GM21619 (cell line): Measurements from ENCODE around the gene TEDC1.

Source experiments
- ATAC-seq: cut with Tn5 transposase; IDR thresholded peaks from one replicate; pipeline ENCODE4 v1.9.1; 2021; ENCODE audit not compliant: unreplicated experiment

TEDC1 gene

DNA sequence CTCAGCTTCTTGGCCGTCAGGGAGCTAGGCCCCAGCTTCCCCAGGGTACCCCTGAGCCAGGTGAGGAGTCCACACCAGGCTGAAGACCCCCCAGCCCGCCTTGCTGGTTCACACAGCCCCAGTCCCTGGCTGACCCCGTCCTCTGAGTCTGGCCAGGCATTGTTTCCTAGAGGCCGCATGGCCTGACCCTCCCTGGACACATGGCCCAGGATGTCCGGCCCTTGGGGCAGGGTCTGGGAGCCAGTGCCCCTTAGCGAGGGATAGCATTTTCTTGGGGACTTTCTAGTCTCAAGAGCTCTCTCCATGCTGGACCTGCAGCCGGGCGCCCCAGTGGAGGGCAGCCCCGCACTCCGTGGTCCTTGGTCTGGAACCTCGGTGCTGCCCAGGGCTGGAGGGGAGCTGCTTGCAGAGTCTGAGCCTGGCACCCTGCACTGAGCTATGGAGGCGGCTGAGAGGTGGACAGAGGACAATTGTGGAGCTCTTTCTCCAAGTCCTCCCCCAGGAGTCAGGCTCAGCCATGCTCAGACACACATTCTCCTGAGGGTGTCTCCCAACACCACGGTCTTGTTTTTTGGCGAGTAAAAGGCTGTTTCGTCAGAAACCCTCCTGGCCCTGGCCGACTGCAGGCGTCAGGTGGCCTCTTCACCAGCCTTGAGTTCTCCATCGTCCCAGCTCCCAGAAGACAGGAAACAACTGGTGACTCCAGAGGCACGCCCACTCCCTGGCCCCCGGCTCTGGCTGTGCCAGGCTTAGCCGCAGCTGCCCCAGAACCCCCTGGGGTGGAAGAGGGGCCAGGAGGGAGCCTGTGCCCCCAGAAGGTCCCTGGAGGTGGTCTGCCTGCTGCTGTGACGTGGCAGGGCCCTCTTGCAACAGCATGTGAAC, 34.1 kb upstream of the TEDC1 start:
- no peak for ATAC-seq

- ATAC-seq = no peak
These were observed 33.0 kb upstream of the TEDC1 start for GRCh38 chr14:105458010-105458409.

DNA sequence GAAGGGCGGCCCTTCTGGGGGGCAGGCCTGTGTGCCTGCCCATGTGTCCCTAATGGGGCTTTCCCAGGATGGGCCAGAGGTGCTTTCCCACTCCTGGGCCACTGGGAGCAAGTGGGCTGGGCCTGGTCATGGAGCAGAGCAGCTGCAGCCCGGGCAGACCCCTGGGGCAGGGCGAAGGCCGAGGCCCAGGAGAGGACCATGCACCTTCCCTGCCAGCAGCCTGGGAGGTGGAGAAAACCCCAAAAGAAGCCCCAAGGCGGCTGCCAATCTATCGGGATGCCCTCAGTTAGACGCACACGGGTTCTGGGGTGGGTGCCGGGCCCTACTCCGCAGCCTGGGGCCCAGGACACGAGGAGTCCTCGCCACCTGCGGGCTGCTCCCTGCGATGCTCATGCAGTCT, 32.5 kb upstream of the TEDC1 start:
- no peak for ATAC-seq

GRCh38 chr14:105460116-105460515, 30.9 kb upstream of the TEDC1 start:
- no peak for ATAC-seq

DNA sequence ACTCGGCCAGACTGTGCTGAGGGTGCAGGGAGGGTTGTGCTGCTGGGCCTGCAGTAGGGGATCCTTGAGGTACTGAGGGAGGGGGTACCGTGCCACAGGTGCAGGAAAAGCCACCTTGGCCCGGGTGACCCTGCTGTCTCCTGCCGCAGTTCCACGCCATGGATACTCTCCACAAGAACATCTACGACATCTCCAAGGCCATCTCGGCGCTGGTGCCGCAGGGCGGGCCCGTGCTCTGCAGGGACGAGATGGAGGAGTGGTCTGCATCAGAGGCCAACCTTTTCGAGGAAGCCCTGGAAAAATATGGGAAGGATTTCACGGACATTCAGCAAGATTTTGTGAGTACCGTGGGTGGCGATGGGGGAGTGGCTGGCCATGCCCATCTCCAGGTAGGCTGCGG, 30.4 kb upstream of the TEDC1 start:
- ATAC-seq = no peak

DNA sequence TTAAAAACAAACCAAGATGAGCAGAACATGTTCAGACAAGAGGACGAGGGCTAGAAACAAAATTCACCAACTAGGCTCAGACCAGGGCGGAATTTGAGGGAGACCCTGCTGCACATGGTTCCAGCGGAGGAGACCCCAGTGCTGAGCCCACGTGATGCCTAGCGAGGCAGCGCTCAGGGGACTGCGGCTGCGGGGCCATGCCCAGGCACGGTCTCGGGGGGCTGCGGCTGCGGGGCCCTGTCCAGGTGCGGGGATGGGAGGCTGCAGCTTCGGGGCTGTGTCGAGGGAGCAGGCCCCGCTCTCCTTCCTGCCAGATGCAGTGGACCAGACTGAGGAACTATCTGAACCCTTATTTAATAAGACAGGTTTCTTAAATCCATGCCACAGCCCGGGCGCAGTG, 29.1 kb upstream of the TEDC1 start:
- no peak for ATAC-seq

DNA sequence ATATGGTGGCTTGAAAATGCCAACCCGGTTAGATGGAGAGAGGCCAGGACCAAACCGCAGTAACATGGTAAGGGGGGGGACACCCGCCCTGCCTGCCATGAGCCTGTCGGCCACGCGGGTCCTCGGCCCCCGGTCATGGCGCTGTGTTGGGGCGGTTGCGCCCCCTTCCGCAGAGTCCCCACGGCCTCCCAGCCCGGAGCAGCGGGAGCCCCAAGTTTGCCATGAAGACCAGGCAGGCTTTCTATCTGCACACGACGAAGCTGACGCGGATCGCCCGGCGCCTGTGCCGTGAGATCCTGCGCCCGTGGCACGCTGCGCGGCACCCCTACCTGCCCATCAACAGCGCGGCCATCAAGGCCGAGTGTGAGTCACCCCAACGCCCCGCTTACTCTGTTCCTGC, 26.5 kb upstream of the TEDC1 start:
- no peak for ATAC-seq

DNA sequence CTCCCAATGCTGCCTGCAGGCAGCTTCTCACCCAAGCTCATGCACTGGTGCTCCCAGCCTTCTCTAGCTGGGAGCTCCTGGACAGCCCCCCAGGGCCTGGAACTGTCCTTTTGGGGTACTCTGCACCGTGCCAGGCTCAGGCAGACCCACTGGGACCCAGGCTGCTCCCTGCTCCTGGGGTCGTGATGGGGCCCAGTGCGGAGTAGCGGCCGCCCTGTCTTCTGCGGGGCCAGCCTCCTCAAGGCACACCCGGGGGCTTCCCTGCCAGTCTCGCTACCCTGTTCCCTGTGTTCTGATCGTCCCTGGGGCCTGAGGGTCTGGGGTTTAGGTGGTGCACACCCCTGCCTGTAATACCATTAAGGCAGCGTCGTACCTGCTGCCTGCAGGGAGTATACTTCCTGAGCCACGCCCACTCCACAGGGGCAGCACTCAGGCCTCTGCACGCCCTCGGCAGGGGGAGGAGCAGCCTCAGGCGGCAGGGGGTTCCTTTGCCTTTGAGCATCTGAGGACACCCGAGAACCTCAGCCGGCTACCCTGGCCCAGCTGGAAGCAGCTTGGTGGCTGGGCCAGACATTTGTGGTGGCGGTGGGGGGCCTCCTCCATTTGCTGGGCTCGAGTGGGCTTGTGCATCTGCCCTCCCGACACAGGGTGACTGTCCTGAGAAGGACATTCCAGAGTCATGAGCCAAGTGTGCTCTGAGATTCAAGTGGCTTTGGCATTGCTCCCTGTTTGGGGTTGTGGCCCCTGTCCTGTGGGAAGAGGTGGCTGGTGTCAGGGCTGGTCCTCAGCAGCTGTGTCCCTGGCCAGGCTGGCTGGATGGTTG, 25.6 kb upstream of the TEDC1 start:
- no peak for ATAC-seq

- ATAC-seq = no peak
These were observed 24.4 kb upstream of the TEDC1 start for GRCh38 chr14:105466531-105467248.

DNA sequence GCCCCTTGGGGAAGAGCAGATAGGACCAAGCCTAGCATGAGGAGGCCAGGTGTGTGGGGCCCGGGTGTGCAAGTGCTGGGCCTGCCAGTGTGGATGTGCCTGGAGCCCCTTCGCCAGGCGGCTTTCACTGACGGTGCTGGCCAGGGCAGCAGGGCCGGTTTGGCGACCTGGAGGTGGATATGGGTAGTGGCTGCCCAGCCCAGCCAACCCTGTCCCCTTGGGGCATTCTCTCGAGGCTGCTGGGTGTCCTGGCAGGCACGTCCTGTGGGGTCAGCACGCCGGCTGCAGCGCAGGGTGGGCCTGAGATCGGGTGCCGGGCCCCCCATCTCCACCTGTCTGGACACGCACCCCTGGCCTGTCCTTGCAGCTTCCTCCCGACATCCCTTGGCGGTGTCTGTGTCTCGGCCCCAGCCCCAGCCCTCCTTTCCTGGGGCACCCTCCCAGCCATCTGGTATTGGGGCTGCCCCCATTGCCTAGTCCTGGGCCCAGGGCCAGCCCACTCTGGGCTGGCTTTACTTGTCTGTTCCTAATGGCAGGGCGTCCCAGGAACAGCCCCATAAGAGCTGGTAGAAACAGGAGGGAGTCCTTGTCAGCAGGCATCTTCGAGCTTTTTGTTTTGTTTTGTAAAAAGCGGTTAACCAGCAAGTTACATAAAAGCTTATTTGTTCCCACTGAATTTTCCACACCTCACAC, 23.7 kb upstream of the TEDC1 start:
- ATAC-seq = no peak

DNA sequence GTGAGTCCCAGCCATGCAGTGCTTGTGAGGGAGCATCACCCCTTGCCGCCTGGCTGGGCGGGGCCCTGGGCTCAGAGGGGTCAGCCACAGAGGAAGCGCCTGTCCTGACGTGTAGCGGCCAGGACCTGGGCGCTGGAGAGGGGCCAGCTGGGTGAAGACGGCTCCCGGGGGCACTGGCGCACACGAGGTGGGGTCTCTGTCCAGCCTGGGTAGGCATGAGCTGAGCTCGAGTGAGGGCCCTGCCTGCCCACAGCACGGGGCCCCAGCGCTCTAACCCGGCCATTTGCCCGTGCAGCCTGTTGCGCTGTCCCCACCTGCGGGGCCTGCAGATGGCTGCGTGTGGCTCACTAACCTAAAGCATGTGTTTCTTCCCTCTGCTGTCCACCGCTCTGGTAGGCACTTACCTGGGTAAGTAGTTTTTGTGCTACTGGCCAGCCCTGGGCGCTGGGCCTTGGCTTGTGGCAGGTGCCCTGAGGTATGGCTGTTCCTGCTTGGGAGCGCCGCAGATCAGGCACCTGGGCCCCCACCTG, 23.0 kb upstream of the TEDC1 start:
- no peak for ATAC-seq

DNA sequence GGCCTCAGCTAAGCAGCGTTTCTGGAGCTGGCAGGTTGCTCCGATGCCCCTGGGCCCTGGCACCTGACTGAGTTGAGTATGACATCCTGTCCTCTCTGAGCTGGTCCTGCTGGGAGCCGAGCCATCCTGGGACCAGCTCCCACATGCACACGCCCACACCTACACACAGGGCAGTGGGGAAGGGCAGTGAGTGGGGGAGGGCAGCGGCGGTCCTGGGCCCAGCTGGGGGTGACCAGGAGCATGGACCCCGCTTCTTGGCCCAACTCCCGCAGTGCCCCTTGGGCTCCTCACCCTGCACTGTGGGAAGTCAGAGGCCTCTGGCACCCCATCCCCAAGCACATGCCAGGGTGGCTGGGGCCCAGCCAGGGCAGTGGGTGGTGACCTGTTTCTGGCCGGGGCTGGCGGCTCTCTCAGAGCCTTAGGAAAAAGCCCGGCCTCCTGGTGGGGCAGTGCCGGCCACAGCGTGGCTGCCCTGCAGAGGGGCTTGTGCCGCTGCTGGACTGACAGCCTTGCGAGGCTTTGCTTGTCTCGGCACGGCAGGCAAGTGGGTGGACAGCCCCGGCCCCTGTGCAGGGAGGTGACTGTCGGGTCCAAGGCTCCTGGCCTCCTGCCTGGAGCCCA, 22.3 kb upstream of the TEDC1 start:
- ATAC-seq = no peak

DNA sequence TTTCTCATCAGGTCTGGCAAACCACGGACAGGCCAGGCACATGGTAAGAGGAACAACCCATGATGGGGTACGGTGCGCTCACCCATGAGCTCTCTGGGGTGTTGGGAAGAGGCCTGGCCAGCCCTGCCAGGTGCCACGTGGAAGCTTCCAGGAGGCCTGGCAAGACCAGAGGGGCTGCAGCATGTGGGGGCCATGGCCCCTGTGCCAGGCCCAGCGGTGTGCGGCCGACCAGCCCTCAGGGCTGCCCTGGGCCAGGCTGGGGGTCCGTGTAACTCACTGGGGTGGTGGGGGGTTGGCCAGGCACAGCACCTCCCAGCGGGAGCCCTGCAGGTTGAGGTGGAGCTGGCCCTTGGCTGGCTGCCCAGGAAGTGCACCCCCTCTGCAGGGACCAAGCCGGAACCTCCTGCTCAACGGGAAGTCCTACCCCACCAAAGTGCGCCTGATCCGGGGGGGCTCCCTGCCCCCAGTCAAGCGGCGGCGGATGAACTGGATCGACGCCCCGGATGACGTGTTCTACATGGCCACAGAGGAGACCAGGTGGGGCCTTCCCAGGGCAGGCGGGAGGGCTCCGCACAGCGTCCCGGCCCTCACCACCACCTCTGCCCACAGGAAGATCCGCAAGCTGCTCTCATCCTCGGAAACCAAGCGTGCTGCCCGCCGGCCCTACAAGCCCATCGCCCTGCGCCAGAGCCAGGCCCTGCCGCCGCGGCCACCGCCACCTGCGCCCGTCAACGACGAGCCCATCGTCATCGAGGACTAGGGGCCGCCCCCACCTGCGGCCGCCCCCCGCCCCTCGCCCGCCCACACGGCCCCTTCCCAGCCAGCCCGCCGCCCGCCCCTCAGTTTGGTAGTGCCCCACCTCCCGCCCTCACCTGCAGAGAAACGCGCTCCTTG, 21.3 kb upstream of the TEDC1 start:
- ATAC-seq = no peak

GRCh38 chr14:105470350-105471296, 20.4 kb upstream of the TEDC1 start:
- ATAC-seq = no peak

GRCh38 chr14:105471297-105471821, 19.7 kb upstream of the TEDC1 start:
- no peak for ATAC-seq

DNA sequence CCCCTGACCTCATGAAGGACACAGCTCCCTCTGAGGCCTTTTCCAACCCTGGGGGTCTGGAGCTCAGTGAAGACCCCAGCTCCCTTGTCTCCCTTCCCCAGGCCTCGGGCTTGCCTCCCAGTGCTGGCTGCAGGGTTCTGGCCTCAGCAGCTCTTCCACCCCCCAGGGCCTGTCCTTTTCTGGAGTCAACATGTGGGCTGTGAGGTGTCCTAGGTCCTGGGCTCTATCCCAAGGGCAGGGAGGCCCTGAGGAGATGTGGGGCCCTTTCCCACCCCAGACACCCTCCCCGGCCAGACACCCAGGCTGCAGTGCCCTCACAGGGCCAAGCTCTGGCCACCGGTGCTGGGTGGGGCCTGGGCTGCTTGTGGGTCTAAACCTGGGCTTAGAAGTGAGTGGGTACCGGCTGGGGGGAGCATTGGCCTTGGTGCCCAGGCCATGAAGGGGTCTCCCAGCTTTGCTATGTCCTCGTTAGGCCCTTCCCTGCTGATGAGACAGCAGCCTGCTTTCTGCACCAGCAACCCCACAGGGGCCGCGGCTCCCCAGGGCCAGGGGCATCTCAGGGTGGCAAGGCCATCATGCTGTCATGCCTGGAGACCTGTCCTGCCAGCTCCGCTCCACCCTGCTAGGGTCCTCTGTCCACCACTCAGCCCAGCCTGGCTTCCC, 19.1 kb upstream of the TEDC1 start:
- no peak for ATAC-seq

GRCh38 chr14:105472486-105472991, 18.5 kb upstream of the TEDC1 start:
- no peak for ATAC-seq
